CD8-positive, alpha-beta memory T cell (primary cell): Measurements from ENCODE around the gene STAC. TPM values are rescaled to one million over a fixed set of nuclear protein-coding genes. Genes with fewer than 3 reads are reported as not detected.
"Not testable (repeated sequence)": the region's sequence is repeated elsewhere in the genome, so short reads cannot be mapped to it uniquely, and the experiment has no call there.

Experiments
- CTCF ChIA-PET: fragments of 350-600 bp; sonication (Branson Sonifier 250); formaldehyde crosslinking; loops from one replicate; lab custom pipeline; 2021; ENCODE audit warnings: antibody characterized with exemption; lab: Charles Lee
- POLR2A ChIA-PET: fragments of 350-600 bp; sonication (Branson Sonifier 250); formaldehyde crosslinking; loops from one replicate; lab custom pipeline; 2021; ENCODE audit warnings: antibody characterized with exemption; lab: Charles Lee
- DNase-seq, 5 donors: peaks; one replicate each; pipeline versions ENCODE4 v3.0.0 to v3.0.0-alpha.2; 2020 to 2022; ENCODE audit warnings: mixed read lengths in 1 of 5
- H3K27ac ChIP-seq: one replicate; pipeline ENCODE4 v1.7.0; 2013; ENCODE audit warnings: low read depth, mild to moderate bottlenecking, low read length, moderate library complexity
- H3K27me3 ChIP-seq: 2 replicates; pipeline ENCODE4 v1.7.0; 2013; ENCODE audit warnings: low read length, mild to moderate bottlenecking; ENCODE audit not compliant: insufficient read depth, poor library complexity, severe bottlenecking
- H3K36me3 ChIP-seq: 2 replicates; pipeline ENCODE4 v1.7.0; 2013; ENCODE audit warnings: mild to moderate bottlenecking, low read length, moderate library complexity; ENCODE audit not compliant: insufficient read depth
- H3K4me1 ChIP-seq: 2 replicates; pipeline ENCODE4 v1.7.0; 2013; ENCODE audit warnings: mild to moderate bottlenecking, low read length, moderate library complexity; ENCODE audit not compliant: insufficient read depth
- H3K4me3 ChIP-seq: 2 replicates; pipeline ENCODE4 v1.7.0; 2013; ENCODE audit warnings: mild to moderate bottlenecking, low read length
- H3K9me3 ChIP-seq: 2 replicates; pipeline ENCODE4 v1.7.0; 2013; ENCODE audit warnings: mild to moderate bottlenecking, low read length
- H3K27ac Mint-ChIP-seq, 8 donors: one replicate each; pipeline ENCODE4 v1.8.0; 2020 to 2021; ENCODE audit warnings: mixed read lengths in 8 of 8, mild to moderate bottlenecking in 6 of 8, inconsistent platforms in 3 of 8, moderate library complexity in 3 of 8
- H3K27me3 Mint-ChIP-seq, 2 donors: one replicate each; pipeline ENCODE4 v1.8.0; 2020 to 2021; ENCODE audit warnings: mixed read lengths in 2 of 2, mild to moderate bottlenecking in 1 of 2, moderate library complexity in 1 of 2
- H3K36me3 Mint-ChIP-seq, 3 donors: one replicate each; pipeline ENCODE4 v1.8.0; 2020 to 2021; ENCODE audit warnings: mixed read lengths in 3 of 3, inconsistent platforms in 1 of 3, mild to moderate bottlenecking in 1 of 3
- H3K4me1 Mint-ChIP-seq, 3 donors: one replicate each; pipeline ENCODE4 v1.8.0; 2020 to 2021; ENCODE audit warnings: mixed read lengths in 3 of 3, inconsistent platforms in 1 of 3, mild to moderate bottlenecking in 1 of 3
- H3K4me3 Mint-ChIP-seq, 7 donors: one replicate each; pipeline ENCODE4 v1.8.0; 2020 to 2021; ENCODE audit warnings: mixed read lengths in 7 of 7, mild to moderate bottlenecking in 6 of 7, moderate library complexity in 4 of 7, inconsistent platforms in 2 of 7
- H3K9me3 Mint-ChIP-seq, 5 donors: one replicate each; pipeline ENCODE4 v1.8.0; 2020 to 2022; ENCODE audit warnings: mixed read lengths in 5 of 5, mild to moderate bottlenecking in 3 of 5, moderate library complexity in 2 of 5, inconsistent platforms in 1 of 5
- polyA plus RNA-seq: library from polyadenylated mRNA; unstranded; fragments of 300-500 nt; fragmentation: Illumina TruSeq; gene quantifications from one replicate; pipeline ENCODE4 v1.2.3, GENCODE V29; 2021
- total RNA-seq, 2 experiments: library from RNA; stranded (reverse); gene quantifications; one replicate each; pipeline ENCODE4 v1.2.3, GENCODE V29; 2021

STAC gene
- total and polyA plus RNA-seq, 3 experiments from 2014 or later = not detected

GRCh38 chr3:36472045-36472444 lies 91.7 kb downstream of the STAC start:
- H3K4me3 ChIP-seq, H3K4me3 Mint-ChIP-seq, POLR2A ChIA-PET, H3K4me1 Mint-ChIP-seq, DNase-seq, H3K4me1 ChIP-seq, H3K27ac ChIP-seq, H3K27me3 ChIP-seq, H3K36me3 Mint-ChIP-seq, H3K27me3 Mint-ChIP-seq, H3K27ac Mint-ChIP-seq, H3K36me3 ChIP-seq, H3K9me3 ChIP-seq, CTCF ChIA-PET: not testable (repeated sequence)
- H3K9me3 Mint-ChIP-seq = peaks cover 0 to 20% (median 5%) of the 10 kb centered on the region in 5 donors

GRCh38 chr3:36475558-36475957 lies 95.3 kb downstream of the STAC start:
- Histone ChIP-seq H3K36me3 (no peaks in the 10 kb centered on the region), H3K4me3 (no peak overlapping the region), H3K27me3 (no peaks in the 10 kb centered on the region), H3K27ac (no peak overlapping the region), H3K9me3 (no peaks in the 10 kb centered on the region), H3K4me1 (no peaks in the 10 kb centered on the region)
- Mint-ChIP-seq H3K36me3 (no peaks in the 10 kb centered on the region), H3K27ac (no peak overlapping the region), H3K9me3 (peaks cover 1 to 12% (median 6%) of the 10 kb centered on the region in 5 donors), H3K4me1 (no peaks in the 10 kb centered on the region), H3K4me3 (no peak overlapping the region), H3K27me3 (peaks cover 0 to 5% of the 10 kb centered on the region in 2 donors)
- no peak for DNase-seq
- POLR2A ChIA-PET = no interaction called here
- CTCF ChIA-PET = no interaction called here

- Histone ChIP-seq H3K4me3 (no peak overlapping the region), H3K36me3 (no peaks in the 10 kb centered on the region), H3K27me3 (no peaks in the 10 kb centered on the region), H3K27ac (no peak overlapping the region), H3K4me1 (no peaks in the 10 kb centered on the region), H3K9me3 (no peaks in the 10 kb centered on the region)
- no peak overlapping the region for H3K4me3 Mint-ChIP-seq
- peaks cover 0 to 3% of the 10 kb centered on the region in 2 donors for H3K27me3 Mint-ChIP-seq
- no peak overlapping the region for H3K27ac Mint-ChIP-seq
- peaks cover 0 to 12% (median 1%) of the 10 kb centered on the region in 5 donors for H3K9me3 Mint-ChIP-seq
- no peak for DNase-seq
- H3K36me3 Mint-ChIP-seq = no peaks in the 10 kb centered on the region
- ChIA-PET POLR2A (no interaction called here), CTCF (no interaction called here)
- H3K4me1 Mint-ChIP-seq = no peaks in the 10 kb centered on the region
Measured at GRCh38 chr3:36476286-36476942, 96.1 kb downstream of the STAC start.

GRCh38 chr3:36477655-36478054 lies 97.4 kb downstream of the STAC start:
- Mint-ChIP-seq H3K36me3 (no peaks in the 10 kb centered on the region), H3K4me1 (no peaks in the 10 kb centered on the region), H3K9me3 (peaks cover 0 to 7% (median 1%) of the 10 kb centered on the region in 5 donors), H3K4me3 (no peak overlapping the region), H3K27me3 (no peaks in the 10 kb centered on the region), H3K27ac (no peak overlapping the region)
- Histone ChIP-seq H3K27me3 (no peaks in the 10 kb centered on the region), H3K9me3 (no peaks in the 10 kb centered on the region), H3K4me3 (no peak overlapping the region), H3K27ac (no peak overlapping the region), H3K36me3 (no peaks in the 10 kb centered on the region), H3K4me1 (no peaks in the 10 kb centered on the region)
- ChIA-PET CTCF (no interaction called here), POLR2A (no interaction called here)
- no peak for DNase-seq

- H3K27ac Mint-ChIP-seq = no peak overlapping the region
- peaks cover 0 to 7% (median 1%) of the 10 kb centered on the region in 5 donors for H3K9me3 Mint-ChIP-seq
- CTCF ChIA-PET = no interaction called here
- H3K36me3 Mint-ChIP-seq = no peaks in the 10 kb centered on the region
- H3K4me1 ChIP-seq = no peaks in the 10 kb centered on the region
- DNase-seq = no peak
- no peak overlapping the region for H3K27ac ChIP-seq
- no peaks in the 10 kb centered on the region for H3K4me1 Mint-ChIP-seq
- no peak overlapping the region for H3K4me3 Mint-ChIP-seq
- H3K4me3 ChIP-seq = no peak overlapping the region
- H3K27me3 Mint-ChIP-seq = no peaks in the 10 kb centered on the region
- no peaks in the 10 kb centered on the region for H3K9me3 ChIP-seq
- no peaks in the 10 kb centered on the region for H3K27me3 ChIP-seq
- H3K36me3 ChIP-seq = no peaks in the 10 kb centered on the region
- POLR2A ChIA-PET = no interaction called here
Measured at GRCh38 chr3:36480911-36481648, 100.8 kb downstream of the STAC start.

- no peak for DNase-seq
- no peaks in the 10 kb centered on the region for H3K4me1 Mint-ChIP-seq
- Histone ChIP-seq H3K27me3 (no peaks in the 10 kb centered on the region), H3K4me3 (no peak overlapping the region), H3K36me3 (no peaks in the 10 kb centered on the region), H3K9me3 (no peaks in the 10 kb centered on the region), H3K27ac (no peak overlapping the region), H3K4me1 (no peaks in the 10 kb centered on the region)
- ChIA-PET CTCF (no interaction called here), POLR2A (no interaction called here)
- H3K36me3 Mint-ChIP-seq = no peaks in the 10 kb centered on the region
- no peaks in the 10 kb centered on the region for H3K27me3 Mint-ChIP-seq
- peaks cover 0 to 7% (median 1%) of the 10 kb centered on the region in 5 donors for H3K9me3 Mint-ChIP-seq
- no peak overlapping the region for H3K27ac Mint-ChIP-seq
- no peak overlapping the region for H3K4me3 Mint-ChIP-seq
Measured at GRCh38 chr3:36482256-36482655, 102.0 kb downstream of the STAC start.

GRCh38 chr3:36482880-36483279 lies 102.6 kb downstream of the STAC start:
- no peaks in the 10 kb centered on the region for H3K36me3 ChIP-seq
- ChIA-PET CTCF (no interaction called here), POLR2A (no interaction called here)
- Mint-ChIP-seq H3K27ac (no peak overlapping the region), H3K4me1 (no peaks in the 10 kb centered on the region), H3K27me3 (no peaks in the 10 kb centered on the region), H3K4me3 (no peak overlapping the region), H3K36me3 (no peaks in the 10 kb centered on the region), H3K9me3 (peaks cover 0 to 7% (median 1%) of the 10 kb centered on the region in 5 donors)
- H3K27me3 ChIP-seq = no peaks in the 10 kb centered on the region
- no peak for DNase-seq
- no peak overlapping the region for H3K27ac ChIP-seq
- no peaks in the 10 kb centered on the region for H3K4me1 ChIP-seq
- no peak overlapping the region for H3K4me3 ChIP-seq
- H3K9me3 ChIP-seq = no peaks in the 10 kb centered on the region

- Mint-ChIP-seq H3K4me1 (no peaks in the 10 kb centered on the region), H3K27me3 (no peaks in the 10 kb centered on the region), H3K4me3 (no peak overlapping the region), H3K36me3 (no peaks in the 10 kb centered on the region), H3K27ac (no peak overlapping the region), H3K9me3 (peaks cover 0 to 6% (median 1%) of the 10 kb centered on the region in 5 donors)
- H3K27ac ChIP-seq = no peak overlapping the region
- H3K27me3 ChIP-seq = no peaks in the 10 kb centered on the region
- POLR2A ChIA-PET = no interaction called here
- no peaks in the 10 kb centered on the region for H3K36me3 ChIP-seq
- no peak overlapping the region for H3K4me3 ChIP-seq
- CTCF ChIA-PET = no interaction called here
- H3K4me1 ChIP-seq = no peaks in the 10 kb centered on the region
- DNase-seq = no peak
- no peaks in the 10 kb centered on the region for H3K9me3 ChIP-seq
Measured at GRCh38 chr3:36483709-36484108, 103.4 kb downstream of the STAC start.
